AG04450 (cell line): ENCODE data around the gene C9. TPM values are rescaled to one million over a fixed set of nuclear protein-coding genes. Genes with fewer than 3 reads are reported as not detected.
"Not testable (repeated sequence)": the region's sequence is repeated elsewhere in the genome, so short reads cannot be mapped to it uniquely, and the experiment has no call there.

Source experiments
- CTCF ChIA-PET: fragments of 300-600, 350-600 bp; formaldehyde crosslinking; extraction: SDS; loops from one replicate; lab custom pipeline; 2022; ENCODE audit warnings: antibody characterized with exemption, inconsistent platforms; lab: Charles Lee
- POLR2A ChIA-PET: fragments of 350-600 bp; formaldehyde crosslinking; extraction: SDS; loops from one replicate; lab custom pipeline; 2021; ENCODE audit warnings: antibody characterized with exemption, inconsistent platforms; lab: Yijun Ruan, JAX
- DNase-seq: peaks from one replicate; pipeline ENCODE4 v3.0.0-alpha.2; 2011; ENCODE audit warnings: low read depth, low spot score
- H3K27ac ChIP-seq: one replicate; pipeline ENCODE4 v1.5.1; 2012; ENCODE audit warnings: low read depth, low read length, control low read depth
- H3K27me3 ChIP-seq: one replicate; pipeline ENCODE4 v1.6.0; 2012; ENCODE audit warnings: low read length; ENCODE audit not compliant: control insufficient read depth, insufficient read depth
- H3K4me3 ChIP-seq: 2 replicates; pipeline ENCODE4 v1.5.1; 2011; ENCODE audit warnings: mild to moderate bottlenecking, low read depth, low read length, control low read depth
- H3K9me3 ChIP-seq: 2 replicates; pipeline ENCODE4 v1.5.1; 2012; ENCODE audit warnings: low read length; ENCODE audit not compliant: control insufficient read depth, insufficient read depth
- CTCF ChIP-seq: IDR thresholded peaks from 2 replicates; pipeline ENCODE4 v1.5.1; 2011; ENCODE audit warnings: low read depth, low read length, control low read depth, inconsistent platforms
- polyA plus RNA-seq: library from polyadenylated mRNA; depleted of rRNA; stranded (reverse); fragments of >200 nt; gene quantifications from 2 replicates; pipeline ENCODE4 v1.2.3, GENCODE V29; 2011

The C9 gene
- polyA plus RNA-seq, 1 experiment = not detected

GRCh38 chr5:39274398-39275085 lies 89.8 kb downstream of the C9 start:
- no peak for TF ChIP-seq CTCF
- Histone ChIP-seq H3K27me3 (no peaks in the 10 kb centered on the region), H3K9me3 (no peaks in the 10 kb centered on the region), H3K4me3 (no peak overlapping the region), H3K27ac (no peak overlapping the region)
- ChIA-PET POLR2A (no interaction called here), CTCF (interaction anchor here (0.7 to 2.6 kb wide), 4 partner anchors 9 to 833 kb away, joined by 3 to 26 read pairs (median 6); no protein-coding TSS in a partner anchor)
- no peak for DNase-seq

GRCh38 chr5:39273314-39273954 lies 90.9 kb downstream of the C9 start:
- no peak for TF ChIP-seq CTCF
- no peak overlapping the region for H3K4me3 ChIP-seq
- CTCF ChIA-PET = interaction anchor here (1.4 to 2.6 kb wide), 2 partner anchors 10 to 56 kb away, joined by 5 to 26 read pairs; no protein-coding TSS in a partner anchor
- no peak for DNase-seq
- POLR2A ChIA-PET = no interaction called here
- no peaks in the 10 kb centered on the region for H3K9me3 ChIP-seq
- no peak overlapping the region for H3K27ac ChIP-seq
- no peaks in the 10 kb centered on the region for H3K27me3 ChIP-seq

GRCh38 chr5:39272869-39273231 lies 91.4 kb downstream of the C9 start:
- H3K27ac ChIP-seq, H3K4me3 ChIP-seq, H3K9me3 ChIP-seq, DNase-seq, POLR2A ChIA-PET, H3K27me3 ChIP-seq: not testable (repeated sequence)
- CTCF ChIA-PET = interaction anchor here (0.6 to 2.6 kb wide), 3 partner anchors 10 to 463 kb away, joined by 4 to 26 read pairs (median 5); no protein-coding TSS in a partner anchor

- POLR2A ChIA-PET = no interaction called here
- H3K4me3 ChIP-seq = no peak overlapping the region
- H3K27ac ChIP-seq = no peak overlapping the region
- CTCF ChIA-PET = interaction anchor here (2.2 to 2.8 kb wide), 2 partner anchors 13 to 53 kb away, joined by 6 to 13 read pairs; no protein-coding TSS in a partner anchor
- no peak for TF ChIP-seq CTCF
- no peak for DNase-seq
- no peaks in the 10 kb centered on the region for H3K9me3 ChIP-seq
- no peaks in the 10 kb centered on the region for H3K27me3 ChIP-seq
Observed at GRCh38 chr5:39270225-39270848, 94.0 kb downstream of the C9 start.

GRCh38 chr5:39267186-39267585 lies 97.1 kb downstream of the C9 start:
- ChIA-PET POLR2A (no interaction called here), CTCF (no interaction called here)
- peaks cover 3% of the 10 kb centered on the region for H3K27me3 ChIP-seq
- H3K4me3 ChIP-seq = no peak overlapping the region
- no peak for TF ChIP-seq CTCF
- H3K27ac ChIP-seq = no peak overlapping the region
- DNase-seq = no peak
- no peaks in the 10 kb centered on the region for H3K9me3 ChIP-seq
